NK-92 treated with Interleukin-12 subunit alpha and Interleukin-12 subunit beta, amount 100 ng/mL, for 24 hours (cell line): Measurements from ENCODE around the gene ZNF284.
A peak's percentile ranks its signal among the peaks of the same experiment; 100 is the strongest.
"Not testable (repeated sequence)": the region's sequence is repeated elsewhere in the genome, so short reads cannot be mapped to it uniquely, and the experiment has no call there.

Source experiments
- DNase-seq: peaks from one replicate; lab custom pipeline; 2025; lab: John Stamatoyannopoulos, UW

The ZNF284 gene

DNA sequence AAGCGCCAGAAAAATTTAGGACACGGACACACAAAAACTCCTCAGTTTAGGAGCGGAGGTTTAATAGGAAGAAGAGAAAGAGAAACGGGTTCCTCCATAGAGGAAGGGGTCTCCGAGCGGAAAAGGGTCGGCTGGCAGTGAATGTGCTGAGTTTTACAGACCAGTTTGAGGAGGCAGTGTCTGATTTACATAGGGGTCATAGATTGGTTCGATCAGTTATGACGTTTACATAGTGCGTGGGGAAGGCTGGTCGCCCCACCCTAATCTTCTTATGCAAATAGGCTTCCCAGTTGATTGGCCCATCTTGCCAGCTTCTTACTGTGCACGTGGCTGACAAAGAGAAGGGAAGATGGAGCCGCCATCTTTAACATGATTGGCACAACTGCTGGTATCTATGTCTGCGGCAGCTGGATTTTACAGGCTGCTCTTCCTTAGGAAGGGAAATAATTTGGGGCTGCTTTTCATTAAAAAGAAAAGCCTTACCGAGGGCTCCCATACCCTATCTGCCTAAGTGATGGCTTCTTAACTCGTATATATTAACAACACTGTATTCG is 40.0 kb downstream of the ZNF284 start:
- DNase-seq, result no peak

- DNase-seq, result no peak
These were observed 40.8 kb downstream of the ZNF284 start for GRCh38 chr19:44112802-44113137.

DNA sequence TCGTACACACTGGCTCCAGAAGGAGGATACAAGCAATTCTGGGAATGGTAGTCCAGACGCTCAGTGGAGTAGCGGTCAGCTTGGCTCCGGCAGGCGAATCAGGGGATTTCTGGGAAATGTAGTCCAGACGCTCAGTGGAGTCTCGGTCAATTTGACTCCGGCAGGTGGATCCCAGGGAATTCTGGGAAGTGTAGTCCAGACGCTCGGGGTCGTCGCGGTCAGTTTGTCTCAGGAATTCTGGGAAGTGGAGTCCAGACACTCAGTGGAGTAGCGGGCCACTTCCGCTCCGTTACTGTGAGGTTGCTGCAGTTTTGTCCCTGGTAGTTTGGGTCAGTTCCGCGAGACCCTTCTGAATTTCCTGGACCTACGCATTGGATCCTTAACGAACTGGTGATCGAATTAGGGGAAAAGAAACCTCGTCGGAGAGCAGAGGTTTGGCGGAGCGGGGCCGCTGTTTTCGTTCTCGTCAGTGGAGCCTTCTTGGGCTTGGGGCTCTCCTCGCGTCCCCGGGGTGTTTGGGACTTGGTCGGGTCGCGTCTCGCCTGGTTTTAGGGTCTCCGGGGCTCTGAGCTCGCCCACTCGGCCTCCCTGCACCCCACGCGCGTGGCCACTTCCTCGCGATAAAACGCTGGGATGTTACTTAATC is 41.3 kb downstream of the ZNF284 start, which contains the start of gene ZNF225:
ZNF225 (plus strand) TSS at position 262 of the 646 bp plus-strand sequence. CDS start 2,429 bp downstream, outside the sequence.
- DNase-seq, result peak; percentile 71

GRCh38 chr19:44113784-44114390 is 41.9 kb downstream of the ZNF284 start:
- no peak for DNase-seq

DNA sequence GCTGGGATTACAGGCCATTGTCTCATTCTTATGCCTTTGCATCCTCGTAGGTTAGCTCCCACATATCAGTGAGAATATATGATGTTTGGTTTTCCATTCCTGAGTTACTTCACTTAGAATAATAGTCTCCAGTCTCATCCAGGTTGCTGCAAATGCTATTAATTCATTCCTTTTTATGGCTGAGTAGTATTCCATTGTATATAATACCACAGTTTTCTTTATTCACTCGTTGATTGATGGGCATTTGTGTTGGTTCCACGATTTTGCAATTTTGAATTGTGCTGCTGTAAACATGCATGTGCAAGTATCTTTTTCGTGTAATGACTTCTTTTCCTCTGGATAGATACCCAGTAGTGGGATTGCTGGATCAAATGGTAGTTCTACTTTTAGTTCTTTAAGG is 49.2 kb downstream of the ZNF284 start:
- not testable (repeated sequence) for DNase-seq

- DNase-seq, result no peak
These were observed 60.0 kb downstream of the ZNF284 start for GRCh38 chr19:44131955-44132354.
